Gastrocnemius medialis (tissue), 4 donors: ENCODE data around the gene ZNF362.

ENCODE experiments used
- POLR2A ChIP-seq, 2 donors: fragments of 450-650 bp; IDR thresholded peaks; one replicate each; pipeline ENCODE4 v1.6.1; 2017; ENCODE audit warnings: antibody characterized with exemption in 2 of 2, mild to moderate bottlenecking in 2 of 2, moderate library complexity in 2 of 2
- TF ChIP-seq, protein P1 (sequence below), 5 experiments: fragments of 450-650 bp in 3 of 5; fragments of 200-600 bp in 2 of 5; sonication (generic) in 2 of 5; IDR thresholded peaks in 4 of 5; conservative IDR thresholded peaks in 1 of 5; 1 replicate in 4 of 5; 2 replicates in 1 of 5; pipeline ENCODE4 v1.5.1; 2016 to 2019; ENCODE audit warnings: antibody characterized with exemption in 5 of 5, mild to moderate bottlenecking in 3 of 5, moderate library complexity in 3 of 5

GRCh38 chr1:33330906-33331305 lies 74.6 kb downstream of the ZNF362 start:
- TF ChIP-seq, protein P1, sequence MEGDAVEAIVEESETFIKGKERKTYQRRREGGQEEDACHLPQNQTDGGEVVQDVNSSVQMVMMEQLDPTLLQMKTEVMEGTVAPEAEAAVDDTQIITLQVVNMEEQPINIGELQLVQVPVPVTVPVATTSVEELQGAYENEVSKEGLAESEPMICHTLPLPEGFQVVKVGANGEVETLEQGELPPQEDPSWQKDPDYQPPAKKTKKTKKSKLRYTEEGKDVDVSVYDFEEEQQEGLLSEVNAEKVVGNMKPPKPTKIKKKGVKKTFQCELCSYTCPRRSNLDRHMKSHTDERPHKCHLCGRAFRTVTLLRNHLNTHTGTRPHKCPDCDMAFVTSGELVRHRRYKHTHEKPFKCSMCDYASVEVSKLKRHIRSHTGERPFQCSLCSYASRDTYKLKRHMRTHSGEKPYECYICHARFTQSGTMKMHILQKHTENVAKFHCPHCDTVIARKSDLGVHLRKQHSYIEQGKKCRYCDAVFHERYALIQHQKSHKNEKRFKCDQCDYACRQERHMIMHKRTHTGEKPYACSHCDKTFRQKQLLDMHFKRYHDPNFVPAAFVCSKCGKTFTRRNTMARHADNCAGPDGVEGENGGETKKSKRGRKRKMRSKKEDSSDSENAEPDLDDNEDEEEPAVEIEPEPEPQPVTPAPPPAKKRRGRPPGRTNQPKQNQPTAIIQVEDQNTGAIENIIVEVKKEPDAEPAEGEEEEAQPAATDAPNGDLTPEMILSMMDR (IDR thresholded peaks at IDR 0.05 in 4 of 5, conservative IDR thresholded peaks at IDR 0.05 in 1 of 5) = no peak
- TF ChIP-seq POLR2A (IDR thresholded peaks at IDR 0.05) = no peak
